Effector memory CD4-positive, alpha-beta T cell (primary cell): ENCODE results near the gene GNA12.

Experiments
- DNase-seq, 3 donors: peaks; one replicate each; pipeline ENCODE4 v3.0.0-alpha.2; 2020
- H3K27ac ChIP-seq: 2 replicates; pipeline ENCODE4 v1.7.0; 2013; ENCODE audit warnings: mild to moderate bottlenecking, low read length, moderate library complexity; ENCODE audit not compliant: insufficient read depth, poor library complexity, severe bottlenecking
- H3K27me3 ChIP-seq: replicated peaks from 2 replicates; pipeline ENCODE4 v1.7.0; 2013; ENCODE audit warnings: mild to moderate bottlenecking, low read length; ENCODE audit not compliant: insufficient read depth, control insufficient read depth, poor library complexity, severe bottlenecking
- H3K36me3 ChIP-seq: 2 replicates; pipeline ENCODE4 v1.7.0; 2013; ENCODE audit warnings: mild to moderate bottlenecking, low read length, moderate library complexity; ENCODE audit not compliant: control insufficient read depth, insufficient read depth
- H3K4me1 ChIP-seq: 2 replicates; pipeline ENCODE4 v1.7.0; 2013; ENCODE audit warnings: low read length, mild to moderate bottlenecking; ENCODE audit not compliant: control insufficient read depth, insufficient read depth, poor library complexity, severe bottlenecking
- H3K4me3 ChIP-seq: 2 replicates; pipeline ENCODE4 v1.7.0; 2013; ENCODE audit warnings: low read length, low read depth, mild to moderate bottlenecking; ENCODE audit not compliant: insufficient read depth, poor library complexity, severe bottlenecking
- H3K9me3 ChIP-seq: 2 replicates; pipeline ENCODE4 v1.7.0; 2013; ENCODE audit warnings: mild to moderate bottlenecking, low read length, moderate library complexity; ENCODE audit not compliant: control insufficient read depth

Gene GNA12

GRCh38 chr7:2804227-2804763 lies 39.8 kb downstream of the GNA12 start:
- Histone ChIP-seq H3K4me3 (no peak overlapping the region), H3K27ac (no peak overlapping the region), H3K9me3 (no peaks in the 10 kb centered on the region), H3K27me3 (no peaks in the 10 kb centered on the region), H3K4me1 (no peaks in the 10 kb centered on the region), H3K36me3 (no peaks in the 10 kb centered on the region)
- no peak for DNase-seq

- Histone ChIP-seq H3K36me3 (no peaks in the 10 kb centered on the region), H3K4me1 (no peaks in the 10 kb centered on the region), H3K9me3 (no peaks in the 10 kb centered on the region), H3K27me3 (no peaks in the 10 kb centered on the region), H3K27ac (no peak overlapping the region), H3K4me3 (no peak overlapping the region)
- DNase-seq, result no peak
These were observed 40.4 kb downstream of the GNA12 start for GRCh38 chr7:2803755-2804154.

GRCh38 chr7:2803342-2803692 lies 40.8 kb downstream of the GNA12 start:
- no peaks in the 10 kb centered on the region for H3K27me3 ChIP-seq
- H3K4me1 ChIP-seq, result no peaks in the 10 kb centered on the region
- no peaks in the 10 kb centered on the region for H3K9me3 ChIP-seq
- no peak overlapping the region for H3K4me3 ChIP-seq
- DNase-seq, result no peak
- no peak overlapping the region for H3K27ac ChIP-seq
- no peaks in the 10 kb centered on the region for H3K36me3 ChIP-seq

- Histone ChIP-seq H3K27me3 (no peaks in the 10 kb centered on the region), H3K27ac (no peak overlapping the region), H3K4me3 (no peak overlapping the region), H3K36me3 (no peaks in the 10 kb centered on the region), H3K4me1 (no peaks in the 10 kb centered on the region), H3K9me3 (no peaks in the 10 kb centered on the region)
- no peak for DNase-seq
These were observed 41.4 kb downstream of the GNA12 start for GRCh38 chr7:2802504-2803341.

GRCh38 chr7:2802101-2802500 lies 42.0 kb downstream of the GNA12 start:
- H3K27ac ChIP-seq, result no peak overlapping the region
- no peaks in the 10 kb centered on the region for H3K36me3 ChIP-seq
- no peak overlapping the region for H3K4me3 ChIP-seq
- no peak for DNase-seq
- no peaks in the 10 kb centered on the region for H3K9me3 ChIP-seq
- no peaks in the 10 kb centered on the region for H3K4me1 ChIP-seq
- no peaks in the 10 kb centered on the region for H3K27me3 ChIP-seq

- Histone ChIP-seq H3K4me3 (no peak overlapping the region), H3K9me3 (no peaks in the 10 kb centered on the region), H3K27me3 (no peaks in the 10 kb centered on the region), H3K4me1 (no peaks in the 10 kb centered on the region), H3K27ac (no peak overlapping the region), H3K36me3 (no peaks in the 10 kb centered on the region)
- no peak for DNase-seq
These were observed 43.0 kb downstream of the GNA12 start for GRCh38 chr7:2800931-2801688.

GRCh38 chr7:2800220-2800930 lies 43.7 kb downstream of the GNA12 start:
- H3K27me3 ChIP-seq, result no peaks in the 10 kb centered on the region
- no peak for DNase-seq
- no peaks in the 10 kb centered on the region for H3K36me3 ChIP-seq
- no peak overlapping the region for H3K27ac ChIP-seq
- no peaks in the 10 kb centered on the region for H3K4me1 ChIP-seq
- no peaks in the 10 kb centered on the region for H3K9me3 ChIP-seq
- H3K4me3 ChIP-seq, result no peak overlapping the region

GRCh38 chr7:2799253-2799652 lies 44.9 kb downstream of the GNA12 start:
- no peak overlapping the region for H3K27ac ChIP-seq
- DNase-seq, result no peak
- H3K27me3 ChIP-seq, result no peaks in the 10 kb centered on the region
- peaks cover 6% of the 10 kb centered on the region for H3K36me3 ChIP-seq
- H3K4me1 ChIP-seq, result no peaks in the 10 kb centered on the region
- no peaks in the 10 kb centered on the region for H3K9me3 ChIP-seq
- no peak overlapping the region for H3K4me3 ChIP-seq

- no peak for DNase-seq
- Histone ChIP-seq H3K27me3 (no peaks in the 10 kb centered on the region), H3K4me1 (no peaks in the 10 kb centered on the region), H3K9me3 (no peaks in the 10 kb centered on the region), H3K36me3 (peaks cover 11% of the 10 kb centered on the region), H3K27ac (no peak overlapping the region), H3K4me3 (no peak overlapping the region)
These were observed 45.4 kb downstream of the GNA12 start for GRCh38 chr7:2798669-2799068.
